Endothelial cell of umbilical vein (primary cell): ENCODE measurements around the gene LMNA. TPM values are rescaled to one million over a fixed set of nuclear protein-coding genes. Genes with fewer than 3 reads are reported as not detected.

Source experiments
- BruUV-seq: library from RNA; stranded (reverse); fragments of 400-500 nt; replicated peaks from 2 replicates; lab custom pipeline; 2021; lab: Mats Ljungman, UMichigan
- CTCF ChIA-PET: fragments of 300-600, 350-600 bp; sonication (Branson Sonifier 250); formaldehyde crosslinking; loops from one replicate; lab custom pipeline; 2021; ENCODE audit warnings: antibody characterized with exemption, inconsistent platforms; lab: Charles Lee
- POLR2A ChIA-PET: fragments of 300-600, 350-600 bp; sonication (Branson Sonifier 250); formaldehyde crosslinking; loops from one replicate; lab custom pipeline; 2021; ENCODE audit warnings: antibody characterized with exemption, inconsistent platforms; lab: Charles Lee
- DNase-seq: peaks from one replicate; pipeline ENCODE4 v3.0.0-alpha.2; 2011; ENCODE audit warnings: low read depth, low spot score
- FAIRE-seq: peaks from 2 replicates; lab custom pipeline; 2011; peaks lifted over from hg19 to GRCh38; lab: Jason Lieb, UNC
- H2AFZ ChIP-seq: 2 replicates; pipeline ENCODE4 v1.6.0; 2012; ENCODE audit warnings: low read depth, low read length, control low read depth, inconsistent platforms
- H3K27ac ChIP-seq: 2 replicates; pipeline ENCODE4 v1.5.1; 2011; ENCODE audit warnings: low read depth, mild to moderate bottlenecking, control low read depth, low read length, moderate library complexity; ENCODE audit not compliant: insufficient read depth
- H3K27me3 ChIP-seq, 2 experiments: 2 replicates each; pipeline versions ENCODE4 v1.6.0 to v1.6.1; 2011; ENCODE audit warnings: low read length in 2 of 2, mixed read lengths in 1 of 2; ENCODE audit not compliant: control insufficient read depth in 2 of 2, insufficient read depth in 2 of 2
- H3K36me3 ChIP-seq, 2 experiments: 2 replicates in 1 of 2; 3 replicates in 1 of 2; pipeline ENCODE4 v1.5.1; 2011; ENCODE audit warnings: low read length in 2 of 2, mild to moderate bottlenecking in 1 of 2, moderate library complexity in 1 of 2; ENCODE audit not compliant: control insufficient read depth in 2 of 2, insufficient read depth in 2 of 2; ENCODE audit errors: extremely low read depth in 1 of 2
- H3K4me1 ChIP-seq: 3 replicates; pipeline ENCODE4 v1.5.1; 2011; ENCODE audit warnings: mild to moderate bottlenecking, low read length; ENCODE audit not compliant: control insufficient read depth, insufficient read depth; ENCODE audit errors: extremely low read depth
- H3K4me2 ChIP-seq: 2 replicates; pipeline ENCODE4 v1.6.1; 2011; ENCODE audit warnings: low read length, control low read depth, mixed read lengths; ENCODE audit not compliant: insufficient read depth
- H3K4me3 ChIP-seq, 3 experiments: fragments of 200-600 bp in 1 of 3; sonication (generic), shearing (Covaris generic) in 1 of 3; replicated peaks in 1 of 3; 2 replicates each; pipeline ENCODE4 v1.5.1; 2011 to 2016; ENCODE audit warnings: control low read depth in 3 of 3, low read length in 3 of 3, mild to moderate bottlenecking in 2 of 3, inconsistent platforms in 1 of 3, low read depth in 1 of 3, moderate library complexity in 1 of 3; ENCODE audit not compliant: insufficient read depth in 1 of 3
- H3K79me2 ChIP-seq: 2 replicates; pipeline ENCODE4 v1.6.0; 2012; ENCODE audit warnings: low read length, inconsistent platforms; ENCODE audit not compliant: control insufficient read depth, insufficient read depth
- H3K9ac ChIP-seq: replicated peaks from 2 replicates; pipeline ENCODE3; 2011; ENCODE audit warnings: low read length, control low read depth; ENCODE audit not compliant: insufficient read depth; ENCODE audit errors: extremely low read depth
- H3K9me1 ChIP-seq: replicated peaks from 3 replicates; pipeline ENCODE4 v1.6.0; 2011; ENCODE audit warnings: mild to moderate bottlenecking, low read length; ENCODE audit not compliant: control insufficient read depth, insufficient read depth; ENCODE audit errors: extremely low read depth
- H3K9me3 ChIP-seq: replicated peaks from 2 replicates; pipeline ENCODE4 v1.5.1; 2012; ENCODE audit warnings: low read length, inconsistent platforms; ENCODE audit not compliant: control insufficient read depth, insufficient read depth
- H4K20me1 ChIP-seq: replicated peaks from 2 replicates; pipeline ENCODE3; 2011; ENCODE audit warnings: mild to moderate bottlenecking, low read length; ENCODE audit not compliant: control insufficient read depth, insufficient read depth; ENCODE audit errors: extremely low read depth
- EZH2 ChIP-seq: IDR thresholded peaks from 2 replicates; pipeline ENCODE4 v1.6.1; 2012; ENCODE audit warnings: borderline replicate concordance, low read depth, mild to moderate bottlenecking, moderate library complexity, low read length, inconsistent platforms; ENCODE audit not compliant: severe bottlenecking
- GATA2 ChIP-seq: IDR thresholded peaks from 2 replicates; pipeline ENCODE4 v1.7.0; 2011; ENCODE audit warnings: low read depth, mild to moderate bottlenecking, moderate library complexity, mixed read lengths, low read length; ENCODE audit not compliant: insufficient read length, insufficient read depth
- MYC ChIP-seq: IDR thresholded peaks from one replicate; pipeline ENCODE4 v1.6.1; 2011; ENCODE audit warnings: mild to moderate bottlenecking, low read depth, low read length
- dilution Hi-C: fragments of 300-500 bp; cut with MboI; formaldehyde crosslinking; loops from one replicate; pipeline ENCODE4 v1.15.0; 2019; ENCODE audit warnings: low sequenced_read_pairs; ENCODE audit not compliant: extremely low pct_ligation_motif_present
- intact Hi-C: fragments of 100-400 bp; cut with micrococcal nuclease; formaldehyde crosslinking; loops from one replicate; pipeline ENCODE4 v1.10.0; 2022
- polyA plus RNA-seq, 4 experiments: library from polyadenylated mRNA; depleted of rRNA in 3 of 4; stranded (reverse) in 3 of 4; unstranded in 1 of 4; fragments of >200 nt; gene quantifications; 2 replicates each; pipeline versions ENCODE4 v1.2.1 to v1.2.3, GENCODE V29; 2011 to 2012; ENCODE audit warnings: missing spikeins in 1 of 4
- total RNA-seq: library from RNA; stranded (reverse); gene quantifications from 2 replicates; pipeline ENCODE4 v1.2.3, GENCODE V29; 2021
- TF ChIP-seq, protein P1 (sequence below), 2 donors: IDR thresholded peaks; 1 replicate in 1 of 2; 2 replicates in 1 of 2; pipeline ENCODE4 v1.5.1; 2011; ENCODE audit warnings: low read length in 2 of 2, mild to moderate bottlenecking in 2 of 2, moderate library complexity in 2 of 2, control low read depth in 1 of 2, inconsistent platforms in 1 of 2, low read depth in 1 of 2; ENCODE audit not compliant: insufficient read depth in 1 of 2; ENCODE audit errors: extremely low read depth in 1 of 2

The LMNA gene
- total and polyA plus RNA-seq, 2 donors (not counting 3 experiments of a cell fraction or from before 2014, with no cell fraction given), result 371 to 742 TPM

DNA sequence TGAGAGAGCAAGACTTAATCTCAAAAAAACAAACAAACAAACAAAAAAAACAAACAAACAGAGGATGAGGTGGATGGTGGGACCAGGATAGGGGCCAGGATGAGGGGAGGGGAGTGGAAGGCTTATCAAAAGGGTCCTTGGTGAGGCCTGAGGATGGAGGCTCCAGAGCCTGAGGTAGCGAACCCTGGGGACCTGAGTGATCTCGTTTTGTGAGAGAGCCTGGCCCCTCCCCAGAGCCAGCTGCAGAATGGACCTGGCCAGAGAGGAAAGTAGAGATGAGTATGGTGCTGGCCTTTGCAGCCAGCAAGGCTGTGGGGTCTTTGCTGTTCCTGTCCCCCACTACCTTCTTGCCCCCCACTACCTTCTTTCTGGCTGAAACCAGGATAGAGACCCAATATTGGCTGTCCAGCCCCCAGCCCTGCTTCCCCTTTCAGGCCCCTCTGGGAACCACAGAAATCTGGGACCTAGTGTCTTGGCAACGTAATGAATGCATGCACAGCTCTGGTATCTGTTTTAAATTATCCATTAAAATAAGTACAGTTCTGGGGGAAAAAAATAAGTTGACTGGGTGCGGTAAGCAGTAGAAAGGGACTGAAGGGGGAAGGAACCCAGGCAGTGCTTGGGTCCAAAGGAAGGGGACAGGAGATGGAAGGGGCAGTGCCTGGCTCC, 1.1 kb upstream of the LMNA start:
- Histone ChIP-seq H3K27me3 (no peaks in the 10 kb centered on the region), H2AFZ (no peak overlapping the region), H3K4me2 (no peak overlapping the region), H3K9me1 (no peaks in the 10 kb centered on the region), H3K27ac (peak overlapping the region; percentile 73), H4K20me1 (no peaks in the 10 kb centered on the region), H3K79me2 (peaks cover 39% of the 10 kb centered on the region), H3K4me1 (peaks cover 18% of the 10 kb centered on the region), H3K9me3 (no peaks in the 10 kb centered on the region), H3K9ac (peak overlapping the region; percentile 12), H3K36me3 (no peaks in the 10 kb centered on the region), H3K4me3 (no peak overlapping the region)
- TF ChIP-seq GATA2, result no peak
- TF ChIP-seq MYC, result no peak
- TF ChIP-seq EZH2, result no peak
- TF ChIP-seq, protein P1, sequence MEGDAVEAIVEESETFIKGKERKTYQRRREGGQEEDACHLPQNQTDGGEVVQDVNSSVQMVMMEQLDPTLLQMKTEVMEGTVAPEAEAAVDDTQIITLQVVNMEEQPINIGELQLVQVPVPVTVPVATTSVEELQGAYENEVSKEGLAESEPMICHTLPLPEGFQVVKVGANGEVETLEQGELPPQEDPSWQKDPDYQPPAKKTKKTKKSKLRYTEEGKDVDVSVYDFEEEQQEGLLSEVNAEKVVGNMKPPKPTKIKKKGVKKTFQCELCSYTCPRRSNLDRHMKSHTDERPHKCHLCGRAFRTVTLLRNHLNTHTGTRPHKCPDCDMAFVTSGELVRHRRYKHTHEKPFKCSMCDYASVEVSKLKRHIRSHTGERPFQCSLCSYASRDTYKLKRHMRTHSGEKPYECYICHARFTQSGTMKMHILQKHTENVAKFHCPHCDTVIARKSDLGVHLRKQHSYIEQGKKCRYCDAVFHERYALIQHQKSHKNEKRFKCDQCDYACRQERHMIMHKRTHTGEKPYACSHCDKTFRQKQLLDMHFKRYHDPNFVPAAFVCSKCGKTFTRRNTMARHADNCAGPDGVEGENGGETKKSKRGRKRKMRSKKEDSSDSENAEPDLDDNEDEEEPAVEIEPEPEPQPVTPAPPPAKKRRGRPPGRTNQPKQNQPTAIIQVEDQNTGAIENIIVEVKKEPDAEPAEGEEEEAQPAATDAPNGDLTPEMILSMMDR (IDR thresholded peaks at IDR 0.05; ENCODE audit: extremely low read depth in 1 of 2, insufficient read depth in 1 of 2, low read depth in 1 of 2, low read length in 2 of 2), result no peak
- BruUV-seq, result no TSS peak
- dilution Hi-C loops, result no loop called here
- POLR2A ChIA-PET, result interaction anchor here (1.8 to 3.7 kb wide), 4 partner anchors 10 to 15 kb away, joined by 10 to 55 read pairs (median 16); no protein-coding TSS in a partner anchor
- no peak for DNase-seq
- CTCF ChIA-PET, result interaction anchor here (1.4 to 13.3 kb wide), 5 partner anchors 10 to 112 kb away, joined by 4 to 283 read pairs (median 18); no protein-coding TSS in a partner anchor
- intact Hi-C loops, result no loop called here
- no peak for FAIRE-seq
